Vagina (tissue), 2 donors: Measurements from ENCODE around the gene KCNG4. TPM values are rescaled to one million over a fixed set of nuclear protein-coding genes. Genes with fewer than 3 reads are reported as not detected.

Experiments
- DNase-seq, 2 donors: peaks; one replicate each; pipeline ENCODE4 v3.0.0-alpha.2; 2017; ENCODE audit errors: extremely low spot score in 2 of 2
- H3K27ac ChIP-seq: fragments of 200-600 bp; sonication (generic); one replicate; pipeline ENCODE4 v1.5.1; 2019
- H3K27me3 ChIP-seq: fragments of 200-600 bp; sonication (generic); one replicate; pipeline ENCODE4 v1.5.1; 2019
- H3K36me3 ChIP-seq, 2 donors: fragments of 200-600 bp; sonication (generic); one replicate each; pipeline ENCODE4 v1.5.1; 2017 to 2019
- H3K4me1 ChIP-seq: fragments of 200-600 bp; sonication (generic); one replicate; pipeline ENCODE4 v1.5.1; 2019
- H3K4me3 ChIP-seq, 2 donors: fragments of 200-600 bp; sonication (generic); 1 replicate in 1 of 2; 2 replicates in 1 of 2; pipeline ENCODE4 v1.5.1; 2016 to 2019
- H3K9me3 ChIP-seq: fragments of 200-600 bp; sonication (generic); one replicate; pipeline ENCODE4 v1.5.1; 2019
- CTCF ChIP-seq, 3 experiments: fragments of 450-650 bp in 2 of 3; fragments of 200-600 bp in 1 of 3; sonication (generic) in 1 of 3; IDR thresholded peaks; one replicate each; pipeline ENCODE4 v1.5.1; 2017 to 2019; ENCODE audit warnings: antibody characterized with exemption in 3 of 3, mild to moderate bottlenecking in 2 of 3, moderate library complexity in 2 of 3
- POLR2A ChIP-seq, 2 donors: fragments of 450-650 bp; IDR thresholded peaks; one replicate each; pipeline ENCODE4 v1.6.1; 2017; ENCODE audit warnings: antibody characterized with exemption in 2 of 2, mild to moderate bottlenecking in 2 of 2, moderate library complexity in 2 of 2
- POLR2AphosphoS5 ChIP-seq, 2 donors: sonication (generic); formaldehyde crosslinking; IDR thresholded peaks; one replicate each; pipeline ENCODE4 v1.9.0; 2017; ENCODE audit warnings: antibody characterized with exemption in 2 of 2, mild to moderate bottlenecking in 2 of 2, low read depth in 1 of 2; ENCODE audit not compliant: insufficient read depth in 1 of 2
- intact Hi-C: fragments of 100-400 bp; cut with DNase I; formaldehyde crosslinking; loops from one replicate; pipeline ENCODE4 v1.15.1; 2023
- total RNA-seq: library from RNA; depleted of rRNA; stranded (reverse); fragments of >200 nt; gene quantifications from one replicate; pipeline ENCODE4 v1.2.3, GENCODE V29; 2016

KCNG4 gene
- total RNA-seq, 1 donor from 2014 or later, result not detected

- Histone ChIP-seq H3K27ac (no peak overlapping the region), H3K27me3 (no peaks in the 10 kb centered on the region), H3K9me3 (no peaks in the 10 kb centered on the region), H3K4me1 (peaks cover 30% of the 10 kb centered on the region), H3K4me3 (no peak overlapping the region), H3K36me3 (no peaks in the 10 kb centered on the region)
- TF ChIP-seq POLR2A (IDR thresholded peaks at IDR 0.05), result no peak
- TF ChIP-seq CTCF (IDR thresholded peaks at IDR 0.05), result no peak
- no peak for TF ChIP-seq POLR2AphosphoS5 (IDR thresholded peaks at IDR 0.05; ENCODE audit: insufficient read depth in 1 of 2, low read depth in 1 of 2)
- no peak for DNase-seq
- intact Hi-C loops, result no loop called here
These were observed 44.4 kb downstream of the KCNG4 start for GRCh38 chr16:84195201-84196093.

- no peak overlapping the region for H3K4me3 ChIP-seq
These were observed 45.2 kb downstream of the KCNG4 start for GRCh38 chr16:84194470-84195200.

GRCh38 chr16:84194018-84194417 is 45.8 kb downstream of the KCNG4 start:
- Histone ChIP-seq H3K36me3 (no peaks in the 10 kb centered on the region), H3K9me3 (no peaks in the 10 kb centered on the region), H3K4me1 (peaks cover 25% of the 10 kb centered on the region), H3K4me3 (no peak overlapping the region), H3K27ac (no peak overlapping the region), H3K27me3 (no peaks in the 10 kb centered on the region)
- no peak for TF ChIP-seq POLR2AphosphoS5 (IDR thresholded peaks at IDR 0.05; ENCODE audit: insufficient read depth in 1 of 2, low read depth in 1 of 2)
- no peak for TF ChIP-seq CTCF (IDR thresholded peaks at IDR 0.05)
- no peak for TF ChIP-seq POLR2A (IDR thresholded peaks at IDR 0.05)
- no peak for DNase-seq
- intact Hi-C loops, result no loop called here

More at GRCh38 chr16:84194470-84195200, 45.2 kb downstream of the KCNG4 start:
- DNase-seq, result no peak
- TF ChIP-seq POLR2A (IDR thresholded peaks at IDR 0.05), result no peak
- TF ChIP-seq CTCF (IDR thresholded peaks at IDR 0.05), result no peak
- TF ChIP-seq POLR2AphosphoS5 (IDR thresholded peaks at IDR 0.05; ENCODE audit: insufficient read depth in 1 of 2, low read depth in 1 of 2), result no peak
- Histone ChIP-seq H3K9me3 (no peaks in the 10 kb centered on the region), H3K27ac (no peak overlapping the region), H3K36me3 (no peaks in the 10 kb centered on the region), H3K4me1 (peaks cover 30% of the 10 kb centered on the region), H3K27me3 (no peaks in the 10 kb centered on the region)
- intact Hi-C loops, result no loop called here

GRCh38 chr16:84193480-84193879 is 46.3 kb downstream of the KCNG4 start:
- intact Hi-C loops, result no loop called here

More at GRCh38 chr16:84193480-84193879, 46.3 kb downstream of the KCNG4 start:
- no peak overlapping the region for H3K27ac ChIP-seq
- no peaks in the 10 kb centered on the region for H3K36me3 ChIP-seq
- no peaks in the 10 kb centered on the region for H3K27me3 ChIP-seq
- peaks cover 19% of the 10 kb centered on the region for H3K4me1 ChIP-seq
- TF ChIP-seq CTCF (IDR thresholded peaks at IDR 0.05) (no peak), POLR2AphosphoS5 (IDR thresholded peaks at IDR 0.05; ENCODE audit: insufficient read depth in 1 of 2, low read depth in 1 of 2) (no peak), POLR2A (IDR thresholded peaks at IDR 0.05) (no peak)
- H3K4me3 ChIP-seq, result no peak overlapping the region
- DNase-seq, result no peak
- H3K9me3 ChIP-seq, result no peaks in the 10 kb centered on the region
